Peyer's patch (tissue), 4 donors: Measurements from ENCODE around the gene TLCD3B. TPM values are rescaled to one million over a fixed set of nuclear protein-coding genes. Genes with fewer than 3 reads are reported as not detected.

Source experiments
- DNase-seq, 3 donors: peaks; one replicate each; pipeline ENCODE4 v3.0.0-alpha.2; 2017 to 2019
- H3K27ac ChIP-seq, 4 donors: fragments of 200-600 bp; sonication (generic); one replicate each; pipeline ENCODE4 v1.5.1; 2016 to 2019
- H3K27me3 ChIP-seq, 2 donors: fragments of 200-600 bp; sonication (generic); one replicate each; pipeline ENCODE4 v1.5.1; 2019
- H3K36me3 ChIP-seq, 3 donors: fragments of 200-600 bp; sonication (generic); one replicate each; pipeline ENCODE4 v1.5.1; 2016 to 2019
- H3K4me1 ChIP-seq, 4 donors: fragments of 200-600 bp; sonication (generic); one replicate each; pipeline ENCODE4 v1.5.1; 2016 to 2019
- H3K4me3 ChIP-seq, 4 donors: fragments of 200-600 bp; sonication (generic); 1 replicate in 3 of 4; 2 replicates in 1 of 4; pipeline ENCODE4 v1.5.1; 2016 to 2019; ENCODE audit warnings: mild to moderate bottlenecking in 1 of 4
- H3K9me3 ChIP-seq, 4 donors: fragments of 200-600 bp; sonication (generic); one replicate each; pipeline ENCODE4 v1.5.1; 2016 to 2019; ENCODE audit warnings: mild to moderate bottlenecking in 1 of 4
- POLR2A ChIP-seq, 2 donors: fragments of 450-650 bp; IDR thresholded peaks; one replicate each; pipeline ENCODE4 v1.5.1; 2017; ENCODE audit warnings: antibody characterized with exemption in 2 of 2, mild to moderate bottlenecking in 2 of 2, moderate library complexity in 2 of 2
- total RNA-seq, 4 donors: library from RNA; depleted of rRNA; stranded (reverse); fragments of >200 nt; gene quantifications; one replicate each; pipeline ENCODE4 v1.1.0, GENCODE V29; 2016
- TF ChIP-seq, protein P1 (sequence below), 6 experiments: fragments of 450-650 bp in 4 of 6; fragments of 200-600 bp in 2 of 6; sonication (generic) in 1 of 6; IDR thresholded peaks; one replicate each; pipeline ENCODE4 v1.5.1; 2017 to 2019; ENCODE audit warnings: antibody characterized with exemption in 6 of 6, mild to moderate bottlenecking in 3 of 6, moderate library complexity in 1 of 6

Gene TLCD3B
- total RNA-seq, 4 donors from 2014 or later: not detected

DNA sequence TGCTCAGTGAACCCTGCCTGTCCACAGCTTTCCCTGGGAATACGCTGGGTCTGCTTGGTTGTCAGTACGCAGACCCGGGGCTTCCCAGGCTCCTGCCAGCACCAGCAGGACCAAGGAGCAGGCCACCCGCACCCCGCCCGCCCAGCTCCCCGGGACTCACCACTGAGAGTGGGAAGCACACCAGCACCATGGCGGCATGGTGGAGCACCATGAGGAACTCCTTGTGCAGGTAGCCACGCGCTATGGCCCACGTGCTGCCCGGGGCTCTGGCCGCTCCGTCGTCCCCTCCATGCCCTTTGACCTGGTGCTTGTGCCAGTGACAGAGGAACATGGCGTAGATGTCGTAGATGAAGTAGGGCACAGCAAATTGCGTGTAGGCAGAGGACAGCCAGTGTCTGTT is 4.6 kb downstream of the TLCD3B start:
- TF ChIP-seq, protein P1, sequence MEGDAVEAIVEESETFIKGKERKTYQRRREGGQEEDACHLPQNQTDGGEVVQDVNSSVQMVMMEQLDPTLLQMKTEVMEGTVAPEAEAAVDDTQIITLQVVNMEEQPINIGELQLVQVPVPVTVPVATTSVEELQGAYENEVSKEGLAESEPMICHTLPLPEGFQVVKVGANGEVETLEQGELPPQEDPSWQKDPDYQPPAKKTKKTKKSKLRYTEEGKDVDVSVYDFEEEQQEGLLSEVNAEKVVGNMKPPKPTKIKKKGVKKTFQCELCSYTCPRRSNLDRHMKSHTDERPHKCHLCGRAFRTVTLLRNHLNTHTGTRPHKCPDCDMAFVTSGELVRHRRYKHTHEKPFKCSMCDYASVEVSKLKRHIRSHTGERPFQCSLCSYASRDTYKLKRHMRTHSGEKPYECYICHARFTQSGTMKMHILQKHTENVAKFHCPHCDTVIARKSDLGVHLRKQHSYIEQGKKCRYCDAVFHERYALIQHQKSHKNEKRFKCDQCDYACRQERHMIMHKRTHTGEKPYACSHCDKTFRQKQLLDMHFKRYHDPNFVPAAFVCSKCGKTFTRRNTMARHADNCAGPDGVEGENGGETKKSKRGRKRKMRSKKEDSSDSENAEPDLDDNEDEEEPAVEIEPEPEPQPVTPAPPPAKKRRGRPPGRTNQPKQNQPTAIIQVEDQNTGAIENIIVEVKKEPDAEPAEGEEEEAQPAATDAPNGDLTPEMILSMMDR (IDR thresholded peaks at IDR 0.05): no peak
- no peak for TF ChIP-seq POLR2A (IDR thresholded peaks at IDR 0.05)
- Histone ChIP-seq H3K4me1 (peaks cover 0 to 9% (median 3%) of the 10 kb centered on the region in 4 donors), H3K27ac (no peak overlapping the region), H3K9me3 (no peaks in the 10 kb centered on the region), H3K4me3 (no peak overlapping the region), H3K27me3 (peaks cover 0 to 20% of the 10 kb centered on the region in 2 donors), H3K36me3 (no peaks in the 10 kb centered on the region)
- no peak for DNase-seq

DNA sequence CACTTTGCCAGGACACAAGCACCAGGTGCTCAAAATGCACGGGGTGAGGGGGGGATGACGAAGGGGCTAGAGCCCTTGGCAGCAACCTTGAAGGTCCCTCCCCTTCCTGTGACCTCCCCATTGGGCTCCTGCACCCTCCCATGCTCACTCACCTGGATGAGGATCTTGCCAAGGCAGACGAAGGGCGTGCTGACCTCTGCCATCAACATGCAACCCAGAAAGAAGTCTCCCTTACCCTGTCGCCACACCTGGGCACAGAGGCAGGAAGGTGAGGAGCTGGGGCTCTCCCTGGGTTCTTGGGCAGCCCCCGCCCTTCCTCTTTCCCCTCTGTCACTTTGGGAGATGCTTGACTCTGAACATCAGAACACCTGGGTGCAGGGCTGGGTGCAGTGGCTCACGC is 5.5 kb downstream of the TLCD3B start:
- peaks cover 0 to 13% of the 10 kb centered on the region in 2 donors for H3K27me3 ChIP-seq
- H3K36me3 ChIP-seq: no peaks in the 10 kb centered on the region
- no peak for DNase-seq
- no peak for TF ChIP-seq POLR2A (IDR thresholded peaks at IDR 0.05)
- TF ChIP-seq, protein P1 (IDR thresholded peaks at IDR 0.05): no peak
- H3K27ac ChIP-seq: no peak overlapping the region
- H3K4me3 ChIP-seq: no peak overlapping the region
- peaks cover 0 to 9% (median 4%) of the 10 kb centered on the region in 4 donors for H3K4me1 ChIP-seq
- no peaks in the 10 kb centered on the region for H3K9me3 ChIP-seq

DNA sequence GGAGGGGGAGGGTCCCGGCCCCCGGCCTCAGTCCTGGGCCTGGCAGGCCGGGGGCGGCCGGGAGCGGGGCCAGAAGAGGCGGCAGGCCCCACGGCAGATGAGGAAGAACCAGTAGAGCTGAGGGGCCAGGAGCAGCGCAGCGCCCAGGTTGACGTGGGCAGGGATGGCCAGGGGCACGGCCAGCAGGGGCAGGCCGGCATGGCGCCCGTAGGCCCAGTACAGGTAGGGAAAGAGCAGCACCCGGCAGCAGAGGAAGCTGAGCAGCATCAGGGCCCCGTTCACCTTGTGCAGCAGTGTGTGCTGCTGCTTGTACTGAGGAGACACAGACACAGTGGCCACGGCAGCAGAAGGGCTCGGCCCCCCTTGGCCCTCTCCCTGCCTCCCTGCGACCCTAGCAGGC is 5.9 kb downstream of the TLCD3B start:
- Histone ChIP-seq H3K4me1 (peaks cover 0 to 9% (median 4%) of the 10 kb centered on the region in 4 donors), H3K27me3 (peaks cover 0 to 9% of the 10 kb centered on the region in 2 donors), H3K4me3 (no peak overlapping the region), H3K27ac (no peak overlapping the region), H3K9me3 (no peaks in the 10 kb centered on the region), H3K36me3 (no peaks in the 10 kb centered on the region)
- TF ChIP-seq, protein P1 (IDR thresholded peaks at IDR 0.05): no peak
- TF ChIP-seq POLR2A (IDR thresholded peaks at IDR 0.05): no peak
- no peak for DNase-seq

GRCh38 chr16:30024451-30024850 is 6.6 kb downstream of the TLCD3B start:
- no peak overlapping the region for H3K27ac ChIP-seq
- H3K4me3 ChIP-seq: no peak overlapping the region
- no peaks in the 10 kb centered on the region for H3K9me3 ChIP-seq
- H3K27me3 ChIP-seq: peaks cover 0 to 4% of the 10 kb centered on the region in 2 donors
- H3K36me3 ChIP-seq: no peaks in the 10 kb centered on the region
- TF ChIP-seq, protein P1 (IDR thresholded peaks at IDR 0.05): no peak
- no peak for TF ChIP-seq POLR2A (IDR thresholded peaks at IDR 0.05)
- no peak for DNase-seq
- H3K4me1 ChIP-seq: peaks cover 0 to 9% (median 4%) of the 10 kb centered on the region in 4 donors

DNA sequence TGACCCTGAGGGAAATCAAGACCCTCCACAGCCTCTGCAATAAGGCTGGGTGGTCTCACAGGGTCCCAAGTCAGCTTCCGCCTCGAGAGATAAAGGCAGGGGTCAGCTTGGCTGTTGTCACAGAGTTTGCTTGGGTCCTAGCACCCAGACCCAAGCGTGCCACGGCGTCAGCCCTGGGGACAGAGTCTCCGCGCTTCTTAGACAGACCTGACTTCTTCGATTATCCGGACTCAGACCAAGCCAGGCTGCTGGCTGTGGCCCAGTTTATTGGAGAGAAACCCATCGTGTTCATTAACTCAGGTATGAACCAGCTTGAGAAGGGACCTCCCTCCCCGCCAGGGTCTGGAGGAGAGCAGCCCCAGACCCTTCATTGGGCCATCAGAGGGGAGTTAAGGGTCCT is 7.5 kb downstream of the TLCD3B start:
- Histone ChIP-seq H3K27me3 (peaks cover 0 to 4% of the 10 kb centered on the region in 2 donors), H3K4me1 (peaks cover 0 to 9% (median 4%) of the 10 kb centered on the region in 4 donors), H3K36me3 (no peaks in the 10 kb centered on the region), H3K4me3 (no peak overlapping the region), H3K9me3 (no peaks in the 10 kb centered on the region), H3K27ac (no peak overlapping the region)
- DNase-seq: no peak
- TF ChIP-seq, protein P1 (IDR thresholded peaks at IDR 0.05): no peak
- TF ChIP-seq POLR2A (IDR thresholded peaks at IDR 0.05): no peak

DNA sequence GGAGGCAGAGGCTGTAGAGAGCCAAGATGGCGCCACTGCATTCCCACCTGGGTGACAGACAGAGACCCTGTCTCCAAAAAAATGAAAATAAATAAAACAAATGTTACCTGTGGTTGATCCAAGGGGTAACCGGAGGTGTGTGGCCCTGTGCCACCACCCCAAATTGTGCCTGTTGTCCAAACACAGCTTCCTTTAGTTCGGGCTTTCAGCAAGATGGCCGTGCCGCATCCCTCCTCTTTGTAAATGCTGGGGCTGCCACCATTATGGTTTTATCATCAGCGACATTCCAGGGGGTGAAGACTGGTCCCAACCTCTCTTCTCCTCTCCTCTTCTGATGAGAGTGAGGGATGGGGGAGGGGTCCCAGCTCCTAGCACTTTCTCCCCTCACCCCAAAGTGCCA is 8.2 kb downstream of the TLCD3B start, which contains the start of gene C16orf92:
Gene C16orf92, plus strand, starts transcription at position 312 of the 400 bp plus-strand sequence. CDS start 143 bp downstream, outside the sequence.
- Histone ChIP-seq H3K4me3 (no peak within 1 kb of the TSS), H3K4me1 (peaks cover 0 to 9% (median 4%) of the 10 kb centered on the region in 4 donors), H3K27me3 (peaks cover 0 to 4% of the 10 kb centered on the region in 2 donors), H3K36me3 (no peaks in the 10 kb centered on the region), H3K9me3 (no peaks in the 10 kb centered on the region), H3K27ac (no peak within 1 kb of the TSS)
- TF ChIP-seq, protein P1 (IDR thresholded peaks at IDR 0.05): no peak
- TF ChIP-seq POLR2A (IDR thresholded peaks at IDR 0.05): no peak
- DNase-seq: no peak
